Nephron (organoid): ENCODE results near the gene ELF1.
"Not testable (repeated sequence)": the region's sequence is repeated elsewhere in the genome, so short reads cannot be mapped to it uniquely, and the experiment has no call there.

ENCODE experiments used
- H3K27ac Mint-ChIP-seq, 3 experiments: 2 replicates each; pipeline ENCODE4 v1.8.0; 2020; ENCODE audit warnings: mixed read lengths in 3 of 3, mild to moderate bottlenecking in 2 of 3, moderate library complexity in 1 of 3
- H3K27me3 Mint-ChIP-seq: 2 replicates; pipeline ENCODE4 v1.8.0; 2021; ENCODE audit warnings: low read depth, mild to moderate bottlenecking, moderate library complexity, mixed read lengths
- H3K36me3 Mint-ChIP-seq: 2 replicates; pipeline ENCODE4 v1.8.0; 2020; ENCODE audit warnings: low read depth, mixed read lengths
- H3K4me1 Mint-ChIP-seq: 2 replicates; pipeline ENCODE4 v1.8.0; 2020; ENCODE audit warnings: mixed read lengths
- H3K4me3 Mint-ChIP-seq, 3 experiments: 2 replicates each; pipeline ENCODE4 v1.8.0; 2020; ENCODE audit warnings: mild to moderate bottlenecking in 3 of 3, mixed read lengths in 3 of 3, moderate library complexity in 2 of 3
- H3K9me3 Mint-ChIP-seq: 2 replicates; pipeline ENCODE4 v1.8.0; 2020; ENCODE audit warnings: mixed read lengths
- CTCF ChIP-seq, 3 experiments: fragments of 200-600 bp; sonication (generic); IDR thresholded peaks; one replicate each; pipeline ENCODE4 v1.5.0; 2021; ENCODE audit warnings: antibody characterized with exemption in 3 of 3; ENCODE audit not compliant: unreplicated experiment in 3 of 3

ELF1 gene

GRCh38 chr13:40916207-40916998 lies 102.7 kb downstream of the ELF1 start:
- Mint-ChIP-seq H3K4me3 (no peak overlapping the region), H3K27me3 (no peaks in the 10 kb centered on the region)
- no peak for TF ChIP-seq CTCF (IDR thresholded peaks at IDR 0.05; ENCODE audit: unreplicated experiment in 3 of 3)

GRCh38 chr13:40914863-40915262 lies 104.3 kb downstream of the ELF1 start:
- H3K4me3 Mint-ChIP-seq, H3K36me3 Mint-ChIP-seq, H3K4me1 Mint-ChIP-seq, H3K27ac Mint-ChIP-seq, H3K27me3 Mint-ChIP-seq, H3K9me3 Mint-ChIP-seq: not testable (repeated sequence)

More at GRCh38 chr13:40916207-40916998, 102.7 kb downstream of the ELF1 start:
- no peaks in the 10 kb centered on the region for H3K36me3 Mint-ChIP-seq
- peaks cover 9% of the 10 kb centered on the region for H3K4me1 Mint-ChIP-seq
- no peaks in the 10 kb centered on the region for H3K9me3 Mint-ChIP-seq
- H3K27ac Mint-ChIP-seq = no peak overlapping the region

- Mint-ChIP-seq H3K27me3 (no peaks in the 10 kb centered on the region), H3K4me1 (no peaks in the 10 kb centered on the region), H3K9me3 (no peaks in the 10 kb centered on the region), H3K36me3 (no peaks in the 10 kb centered on the region), H3K27ac (no peak overlapping the region), H3K4me3 (no peak overlapping the region)
- no peak for TF ChIP-seq CTCF (IDR thresholded peaks at IDR 0.05; ENCODE audit: unreplicated experiment in 3 of 3)
These were observed 107.8 kb downstream of the ELF1 start for GRCh38 chr13:40911341-40911740.

- Mint-ChIP-seq H3K4me1 (no peaks in the 10 kb centered on the region), H3K36me3 (no peaks in the 10 kb centered on the region), H3K4me3 (no peak overlapping the region), H3K9me3 (no peaks in the 10 kb centered on the region), H3K27me3 (no peaks in the 10 kb centered on the region), H3K27ac (no peak overlapping the region)
- no peak for TF ChIP-seq CTCF (IDR thresholded peaks at IDR 0.05; ENCODE audit: unreplicated experiment in 3 of 3)
These were observed 108.6 kb downstream of the ELF1 start for GRCh38 chr13:40910324-40911050.

GRCh38 chr13:40909541-40910200 lies 109.4 kb downstream of the ELF1 start:
- not testable (repeated sequence) for H3K9me3 Mint-ChIP-seq, H3K4me1 Mint-ChIP-seq, H3K27me3 Mint-ChIP-seq, H3K27ac Mint-ChIP-seq, H3K36me3 Mint-ChIP-seq, H3K4me3 Mint-ChIP-seq

GRCh38 chr13:40908546-40908945 lies 110.6 kb downstream of the ELF1 start:
- Mint-ChIP-seq H3K36me3 (peaks cover 5% of the 10 kb centered on the region), H3K27ac (no peak overlapping the region), H3K9me3 (no peaks in the 10 kb centered on the region), H3K4me3 (no peak overlapping the region), H3K27me3 (no peaks in the 10 kb centered on the region), H3K4me1 (no peaks in the 10 kb centered on the region)
- TF ChIP-seq CTCF (IDR thresholded peaks at IDR 0.05; ENCODE audit: unreplicated experiment in 3 of 3) = no peak

- H3K4me3 Mint-ChIP-seq, H3K9me3 Mint-ChIP-seq, H3K4me1 Mint-ChIP-seq, H3K27me3 Mint-ChIP-seq, H3K27ac Mint-ChIP-seq: not testable (repeated sequence)
- H3K36me3 Mint-ChIP-seq = peaks cover 19% of the 10 kb centered on the region
These were observed 118.1 kb downstream of the ELF1 start for GRCh38 chr13:40901032-40901431.

GRCh38 chr13:40900568-40900967 lies 118.5 kb downstream of the ELF1 start:
- H3K9me3 Mint-ChIP-seq, H3K27me3 Mint-ChIP-seq, H3K27ac Mint-ChIP-seq, H3K4me1 Mint-ChIP-seq, H3K4me3 Mint-ChIP-seq: not testable (repeated sequence)
- H3K36me3 Mint-ChIP-seq = peaks cover 19% of the 10 kb centered on the region
